SHP77 treated with DMSO at 0.1 percent for 48 hours (cell line): Measurements from ENCODE around the gene TBX6.

Experiments used
- DNase-seq: peaks from one replicate; lab custom pipeline; 2025; lab: John Stamatoyannopoulos, UW

TBX6 gene

GRCh38 chr16:30113711-30114333 is 22.1 kb upstream of the TBX6 start:
- DNase-seq = no peak

GRCh38 chr16:30113031-30113710 is 21.4 kb upstream of the TBX6 start, which contains the start of gene GDPD3:
Gene GDPD3 (minus strand): TSS chr16:30113537. CDS start chr16:30113478, 59 bp downstream.
- DNase-seq = no peak

- DNase-seq = peak; percentile 39
Observed at GRCh38 chr16:30112197-30113030, 20.7 kb upstream of the TBX6 start.

- DNase-seq = no peak
Observed at GRCh38 chr16:30110661-30111060, 18.9 kb upstream of the TBX6 start.

GRCh38 chr16:30108059-30108850 is 16.5 kb upstream of the TBX6 start:
- no peak for DNase-seq

- DNase-seq = no peak
Observed at GRCh38 chr16:30104492-30104891, 12.8 kb upstream of the TBX6 start.

GRCh38 chr16:30104090-30104489 is 12.4 kb upstream of the TBX6 start:
- DNase-seq = no peak

GRCh38 chr16:30096862-30097563 is 5.3 kb upstream of the TBX6 start:
- no peak for DNase-seq

GRCh38 chr16:30096105-30096861 is 4.6 kb upstream of the TBX6 start, which contains the start of gene YPEL3:
Gene YPEL3 (minus strand): TSS chr16:30096213. CDS start chr16:30095482, 731 bp downstream.
- peak; percentile 68 for DNase-seq

- no peak for DNase-seq
Observed at GRCh38 chr16:30095166-30096078, 3.7 kb upstream of the TBX6 start.

- no peak for DNase-seq
Observed at GRCh38 chr16:30094541-30095165, 2.9 kb upstream of the TBX6 start.

GRCh38 chr16:30092373-30093010 is 768 bp upstream of the TBX6 start:
- peak; percentile 93 for DNase-seq

- DNase-seq = no peak
Observed at GRCh38 chr16:30090610-30091331, 953 bp downstream of the TBX6 start.

- DNase-seq = no peak
Observed at GRCh38 chr16:30088832-30089624, 2.7 kb downstream of the TBX6 start.

- DNase-seq = no peak
Observed at GRCh38 chr16:30088237-30088831, 3.4 kb downstream of the TBX6 start.

GRCh38 chr16:30087181-30087898 is 4.4 kb downstream of the TBX6 start:
- DNase-seq = no peak
